Heart left ventricle (tissue), 16 donors: ENCODE data around the gene ITGB1BP1. TPM values are rescaled to one million over a fixed set of nuclear protein-coding genes. Genes with fewer than 3 reads are reported as not detected.

ENCODE experiments used
- ATAC-seq, 4 donors: fragments of 200-7000 bp; cut with Tn5 transposase; one replicate each; pipeline ENCODE4 v1.9.1; 2020 to 2022; ENCODE audit warnings: moderate library complexity in 4 of 4, mild to moderate bottlenecking in 3 of 4, moderate number of reproducible peaks in 1 of 4
- DNase-seq, 5 donors: peaks; one replicate each; pipeline ENCODE4 v3.0.0-alpha.2; 2020
- H3K27ac ChIP-seq, 12 donors: fragments of 200-600 bp; sonication (generic) in 4 of 12; one replicate each; pipeline versions ENCODE4 v1.5.0 to v1.8.0; 2016 to 2022; ENCODE audit warnings: mild to moderate bottlenecking in 2 of 12
- H3K27me3 ChIP-seq, 9 donors: fragments of 200-600 bp; sonication (generic) in 2 of 9; one replicate each; pipeline versions ENCODE4 v1.5.1 to v1.8.0; 2016 to 2022; ENCODE audit warnings: mild to moderate bottlenecking in 3 of 9
- H3K36me3 ChIP-seq, 9 donors: fragments of 200-600 bp; sonication (generic) in 2 of 9; one replicate each; pipeline versions ENCODE4 v1.5.0 to v1.8.0; 2018 to 2022; ENCODE audit warnings: mild to moderate bottlenecking in 2 of 9
- H3K4me1 ChIP-seq, 12 donors: fragments of 200-600 bp; sonication (generic) in 4 of 12; one replicate each; pipeline versions ENCODE4 v1.5.0 to v1.8.0; 2016 to 2022; ENCODE audit warnings: mild to moderate bottlenecking in 3 of 12
- H3K4me3 ChIP-seq, 12 donors: fragments of 200-600 bp; sonication (generic) in 4 of 12; one replicate each; pipeline versions ENCODE4 v1.5.0 to v1.8.0; 2017 to 2022; ENCODE audit warnings: mild to moderate bottlenecking in 9 of 12, moderate library complexity in 4 of 12
- H3K9me3 ChIP-seq, 12 donors: fragments of 200-600 bp; sonication (generic) in 4 of 12; one replicate each; pipeline versions ENCODE4 v1.5.0 to v1.8.0; 2016 to 2022; ENCODE audit warnings: mild to moderate bottlenecking in 1 of 12
- CTCF ChIP-seq, 12 donors: fragments of 200-600 bp; sonication (generic) in 4 of 12; IDR thresholded peaks; one replicate each; pipeline versions ENCODE4 v1.5.0 to v1.8.0; 2018 to 2022; ENCODE audit warnings: antibody characterized with exemption in 12 of 12, mild to moderate bottlenecking in 5 of 12
- POLR2A ChIP-seq, 2 donors: fragments of 450-650 bp; IDR thresholded peaks; one replicate each; pipeline ENCODE4 v1.6.1; 2017; ENCODE audit warnings: antibody characterized with exemption in 2 of 2, mild to moderate bottlenecking in 2 of 2, moderate library complexity in 2 of 2
- WGBS, 4 donors: extraction: QIAGEN DNeasy Blood & Tissue Kit in 2 of 4; methylation state at CpG; one replicate each; pipeline versions ENCODE4 v1.1.5 to v1.1.7; 2013 to 2018; 5-methylcytosine and 5-hydroxymethylcytosine counted together
- intact Hi-C, 10 donors: fragments of 100-400 bp; cut with DNase I; formaldehyde crosslinking; loops; one replicate each; pipeline versions ENCODE4 v1.11.1 to v1.14.2; 2022
- polyA plus RNA-seq, 2 donors: library from polyadenylated mRNA; stranded (reverse); fragments of 200-250 nt; gene quantifications; one replicate each; pipeline ENCODE4 v1.2.3, GENCODE V29; 2013
- total RNA-seq, 9 donors: library from RNA; depleted of rRNA in 2 of 9; stranded (reverse); fragments of >200 nt in 2 of 9; fragmentation: NEBNext Ultra II Directional in 3 of 9; extraction: Animal tissue kit (Norgen Biotek cat#: 25700) in 3 of 9; gene quantifications; one replicate each; pipeline versions ENCODE4 v1.1.0 to v1.2.4, GENCODE V29; 2016 to 2023
- donor health status: ischemic (EF 13 %, LVEDD 7.1; RV severe dilation, severe dysfunction).
- donor health status: healthy with polysubstance abuse.
- donor health status: DM: no; HTN: yes; CAD: no.
- donor health status: DM: no; HTN: no; CAD: no.
- donor health status: ischemic (EF 25% LVEDD 6.9; RV normal size, moderate dysfunction).
- donor health status: ischemic (EF 25% LVEDD 5.7; RV mildly dilated, moderate dysfunction).
- donor health status: healthy.
- donor health status: DM: yes; HTN: yes; CAD: no.
- donor health status: ischemic (EF 35%, LVEDD 5.7; RV mildly dilated, moderate dysfunction).
- donor health status: nonischemic (EF 11% LVEDD 7.7; RV severe dilation, severe dysfunction).
- donor health status: DM: yes; HTN: yes; CAD: no.
- donor health status: PGD.
- donor health status: ischemic (EF 29% LVEDD 5.4; RV normal size, mild dysfunction).
- donor health status: nonischemic (EF 23%, LVEDD 6.1; RV moderate dilation, normal function).

ITGB1BP1 gene
- total and polyA plus RNA-seq, 11 donors = 26.5 to 165 (median 104) TPM

DNA sequence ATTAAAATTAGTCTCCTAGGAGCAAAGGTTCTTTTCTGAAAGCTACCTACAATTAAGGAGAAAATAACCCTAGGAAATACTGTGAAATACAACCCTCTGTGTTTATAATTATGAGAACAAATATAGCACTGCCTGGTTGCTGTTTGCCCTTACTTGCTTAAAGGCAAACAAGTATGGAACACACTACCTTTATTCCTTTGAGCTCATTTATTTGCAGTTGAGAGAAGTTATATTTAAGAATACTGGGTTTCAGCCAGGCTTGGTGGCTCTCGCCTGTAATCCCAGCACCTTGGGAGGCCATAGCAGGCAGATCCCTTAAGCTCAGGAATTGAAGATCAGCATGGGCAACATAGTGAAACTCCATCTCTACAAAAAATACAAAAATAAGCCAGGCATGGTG lies 27.9 kb upstream of the ITGB1BP1 start:
- H3K36me3 ChIP-seq = peaks cover 0 to 92% (median 86%) of the 10 kb centered on the region in 9 donors
- no peak for ATAC-seq
- H3K4me3 ChIP-seq = no peak overlapping the region
- H3K27ac ChIP-seq = no peak overlapping the region
- no peak for TF ChIP-seq CTCF (IDR thresholded peaks at IDR 0.05)
- TF ChIP-seq POLR2A (IDR thresholded peaks at IDR 0.05) = no peak
- 94 to 100% (median 98%) methylated on average over 1 of the region's 1 CpG for WGBS, 4 donors
- intact Hi-C loops = no loop called here
- no peaks in the 10 kb centered on the region for H3K9me3 ChIP-seq
- H3K27me3 ChIP-seq = no peaks in the 10 kb centered on the region
- DNase-seq = no peak
- H3K4me1 ChIP-seq = no peaks in the 10 kb centered on the region

DNA sequence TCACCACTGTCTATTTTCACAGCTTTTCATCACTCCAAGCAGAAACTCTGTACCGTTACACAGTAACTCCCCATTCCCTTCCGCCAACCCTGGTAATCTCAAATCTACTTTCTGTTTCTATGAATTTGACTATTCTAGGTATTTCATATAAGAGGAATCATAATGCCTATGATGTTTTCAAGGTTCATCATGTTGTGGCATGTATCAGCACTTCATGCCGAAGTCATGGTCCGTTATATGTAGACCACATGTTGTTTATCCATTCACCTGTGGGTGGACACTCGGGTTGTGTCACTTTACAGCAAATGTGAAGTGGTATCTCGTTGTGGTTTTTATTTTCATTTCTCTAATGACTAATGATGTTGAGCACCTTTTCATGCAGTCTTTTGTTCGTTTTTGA lies 21.8 kb upstream of the ITGB1BP1 start:
- TF ChIP-seq CTCF (IDR thresholded peaks at IDR 0.05) = no peak
- TF ChIP-seq POLR2A (IDR thresholded peaks at IDR 0.05) = no peak

DNA sequence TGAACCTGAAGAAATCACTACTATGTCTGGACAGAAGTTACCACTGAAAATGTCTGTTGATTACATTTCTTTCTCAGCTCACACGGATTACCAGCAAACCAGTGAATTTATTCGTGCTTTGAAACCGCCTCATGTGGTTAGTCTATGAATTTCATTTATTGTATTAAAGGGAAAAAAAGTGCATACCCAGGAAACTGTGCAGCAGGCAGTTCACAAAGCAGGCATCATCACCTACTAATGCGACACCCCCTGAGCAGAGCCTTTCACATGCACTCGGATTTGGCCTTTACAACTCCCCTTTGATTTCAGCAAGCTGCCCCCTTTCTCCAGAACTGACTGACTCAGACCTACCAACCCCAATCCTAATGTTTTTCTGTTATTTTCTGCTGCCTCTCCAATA lies 20.2 kb upstream of the ITGB1BP1 start:
- Histone ChIP-seq H3K4me1 (no peaks in the 10 kb centered on the region), H3K36me3 (peaks cover 0 to 98% (median 95%) of the 10 kb centered on the region in 9 donors), H3K4me3 (no peak overlapping the region), H3K27ac (no peak overlapping the region), H3K9me3 (no peaks in the 10 kb centered on the region), H3K27me3 (no peaks in the 10 kb centered on the region)
- WGBS, 4 donors = 89 to 96% (median 90%) methylated on average over 5 of the region's 5 CpGs
- ATAC-seq (no peak), DNase-seq (no peak)
- intact Hi-C loops = no loop called here
- TF ChIP-seq POLR2A (IDR thresholded peaks at IDR 0.05) (no peak), CTCF (IDR thresholded peaks at IDR 0.05) (no peak)

More for the DNA sequence above, 21.8 kb upstream of the ITGB1BP1 start:
- ATAC-seq (no peak), DNase-seq (no peak)
- no peak overlapping the region for H3K4me3 ChIP-seq
- no peaks in the 10 kb centered on the region for H3K27me3 ChIP-seq
- no peak overlapping the region for H3K27ac ChIP-seq
- peaks cover 0 to 98% (median 95%) of the 10 kb centered on the region in 9 donors for H3K36me3 ChIP-seq
- intact Hi-C loops = no loop called here
- no peaks in the 10 kb centered on the region for H3K4me1 ChIP-seq
- no peaks in the 10 kb centered on the region for H3K9me3 ChIP-seq
- 81 to 95% (median 90%) methylated on average over 7 of the region's 7 CpGs for WGBS, 4 donors

- TF ChIP-seq CTCF (IDR thresholded peaks at IDR 0.05) (no peak), POLR2A (IDR thresholded peaks at IDR 0.05) (no peak)
- Histone ChIP-seq H3K4me1 (no peaks in the 10 kb centered on the region), H3K36me3 (peaks cover 0 to 100% (median 95%) of the 10 kb centered on the region in 9 donors), H3K9me3 (no peaks in the 10 kb centered on the region), H3K27ac (no peak overlapping the region), H3K27me3 (no peaks in the 10 kb centered on the region), H3K4me3 (no peak overlapping the region)
- intact Hi-C loops = no loop called here
- no peak for ATAC-seq
- no peak for DNase-seq
- WGBS, 4 donors = 48 to 74% (median 58%) methylated on average over 3 of the region's 3 CpGs
These were observed 18.2 kb upstream of the ITGB1BP1 start for GRCh38 chr2:9441556-9441955.
